H1 (cell line): ENCODE data around the gene FGGY.

Experiments used
- CTCF ChIP-seq, 3 experiments: IDR thresholded peaks; 1 replicate in 2 of 3; 2 replicates in 1 of 3; pipeline versions ENCODE4 v1.5.1 to v1.6.1; 2011; ENCODE audit warnings: low read length in 3 of 3, mild to moderate bottlenecking in 3 of 3, inconsistent platforms in 2 of 3, low read depth in 1 of 3, moderate library complexity in 1 of 3; ENCODE audit not compliant: insufficient read depth in 1 of 3; ENCODE audit errors: control extremely low read depth in 1 of 3
- JUND ChIP-seq: IDR thresholded peaks from 2 replicates; pipeline ENCODE4 v1.6.1; 2011; ENCODE audit warnings: mild to moderate bottlenecking, improper control_type of control experiment, low read length
- KDM5A ChIP-seq: fragments of 200-600 bp; IDR thresholded peaks from 2 replicates; pipeline ENCODE4 v1.7.1; 2012; ENCODE audit warnings: mild to moderate bottlenecking, low read length, inconsistent platforms, mixed read lengths

- TF ChIP-seq CTCF (IDR thresholded peaks at IDR 0.05; ENCODE audit: control extremely low read depth in 1 of 3, insufficient read depth in 1 of 3, low read depth in 1 of 3, low read length in 3 of 3): no peak
- no peak for TF ChIP-seq JUND
- TF ChIP-seq KDM5A: no peak
Observed at GRCh38 chr1:59484096-59484495, 187.2 kb downstream of the FGGY start.
